ENCODE results near the gene COL3A1.

GRCh38 chr2:189045836-189046235, 71.7 kb downstream of the COL3A1 start:
- no peak for TF ChIP-seq POLR2A (IDR thresholded peaks at IDR 0.05)
- TF ChIP-seq, protein P1, sequence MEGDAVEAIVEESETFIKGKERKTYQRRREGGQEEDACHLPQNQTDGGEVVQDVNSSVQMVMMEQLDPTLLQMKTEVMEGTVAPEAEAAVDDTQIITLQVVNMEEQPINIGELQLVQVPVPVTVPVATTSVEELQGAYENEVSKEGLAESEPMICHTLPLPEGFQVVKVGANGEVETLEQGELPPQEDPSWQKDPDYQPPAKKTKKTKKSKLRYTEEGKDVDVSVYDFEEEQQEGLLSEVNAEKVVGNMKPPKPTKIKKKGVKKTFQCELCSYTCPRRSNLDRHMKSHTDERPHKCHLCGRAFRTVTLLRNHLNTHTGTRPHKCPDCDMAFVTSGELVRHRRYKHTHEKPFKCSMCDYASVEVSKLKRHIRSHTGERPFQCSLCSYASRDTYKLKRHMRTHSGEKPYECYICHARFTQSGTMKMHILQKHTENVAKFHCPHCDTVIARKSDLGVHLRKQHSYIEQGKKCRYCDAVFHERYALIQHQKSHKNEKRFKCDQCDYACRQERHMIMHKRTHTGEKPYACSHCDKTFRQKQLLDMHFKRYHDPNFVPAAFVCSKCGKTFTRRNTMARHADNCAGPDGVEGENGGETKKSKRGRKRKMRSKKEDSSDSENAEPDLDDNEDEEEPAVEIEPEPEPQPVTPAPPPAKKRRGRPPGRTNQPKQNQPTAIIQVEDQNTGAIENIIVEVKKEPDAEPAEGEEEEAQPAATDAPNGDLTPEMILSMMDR (IDR thresholded peaks at IDR 0.05) = no peak

Measured in breast epithelium (tissue), 3 donors.